Bronchial epithelial cell (primary cell): Measurements from ENCODE around the gene JPH2. TPM values are rescaled to one million over a fixed set of nuclear protein-coding genes. Genes with fewer than 3 reads are reported as not detected.
"Not testable (repeated sequence)": the region's sequence is repeated elsewhere in the genome, so short reads cannot be mapped to it uniquely, and the experiment has no call there.

Experiments
- DNase-seq: peaks from one replicate; pipeline ENCODE4 v3.0.0-alpha.2; 2010; ENCODE audit warnings: low read depth
- FAIRE-seq: peaks from 2 replicates; lab custom pipeline; 2011; peaks lifted over from hg19 to GRCh38; lab: Jason Lieb, UNC
- H3K27me3 ChIP-seq: 2 replicates; pipeline ENCODE4 v1.5.1; 2011; ENCODE audit warnings: low read length; ENCODE audit not compliant: control insufficient read depth, insufficient read depth
- H3K36me3 ChIP-seq: 2 replicates; pipeline ENCODE4 v1.5.1; 2011; ENCODE audit warnings: low read length; ENCODE audit not compliant: control insufficient read depth, insufficient read depth
- H3K4me3 ChIP-seq: 2 replicates; pipeline ENCODE4 v1.5.1; 2011; ENCODE audit warnings: mild to moderate bottlenecking, low read depth, low read length, control low read depth
- total RNA-seq: library from RNA; depleted of rRNA; stranded (reverse); fragments of >200 nt; gene quantifications from 2 replicates; pipeline ENCODE4 v1.2.1, GENCODE V29; 2014
- TF ChIP-seq, protein P1 (sequence below): IDR thresholded peaks from 2 replicates; pipeline ENCODE4 v1.5.1; 2011; ENCODE audit warnings: mild to moderate bottlenecking, moderate library complexity, low read length, control low read depth, inconsistent platforms; ENCODE audit not compliant: insufficient read depth, severe bottlenecking

JPH2 gene
- under 0.01 TPM in 2 replicates for total RNA-seq

DNA sequence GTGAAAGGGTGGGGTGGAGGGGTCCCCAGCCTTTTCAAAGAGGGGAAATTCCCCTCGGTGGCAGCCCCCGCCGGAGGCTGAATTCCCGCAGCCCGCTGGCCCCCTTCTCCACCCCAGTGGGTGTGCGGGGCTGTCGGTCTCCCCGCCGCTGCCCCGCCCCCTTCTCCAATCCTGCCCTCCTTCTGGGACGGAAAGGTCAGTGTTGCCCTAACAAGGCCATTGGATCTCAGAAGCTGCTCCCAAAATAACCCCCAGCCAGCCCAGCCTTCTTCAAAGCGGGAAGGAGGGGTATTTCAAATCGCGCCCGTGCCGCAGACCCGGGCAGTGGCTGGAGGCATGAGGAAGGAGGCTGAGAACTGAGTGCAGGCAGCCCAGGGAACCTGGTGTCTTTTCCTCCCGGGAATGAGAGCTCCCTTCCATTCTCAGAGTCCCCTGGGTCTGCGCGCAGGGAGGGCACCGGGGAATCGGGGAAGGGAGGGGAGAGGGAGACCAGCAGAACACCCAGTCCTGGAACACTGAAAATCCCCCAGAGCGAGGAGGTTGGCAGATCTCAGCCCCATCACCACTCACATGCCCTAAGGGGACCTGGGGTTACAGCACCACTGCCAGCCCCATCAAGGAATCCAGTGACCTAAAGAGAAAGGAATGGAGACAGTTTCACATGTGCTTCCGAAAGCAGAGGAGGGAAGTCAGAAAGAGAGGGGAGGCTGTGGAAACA, at the start of gene JPH2:
Gene JPH2, minus strand, starts transcription at position 135 of the 718 bp plus-strand sequence. CDS start 483 bp downstream, outside the sequence.
- FAIRE-seq (no peak), DNase-seq (peak; percentile 77)
- TF ChIP-seq, protein P1, sequence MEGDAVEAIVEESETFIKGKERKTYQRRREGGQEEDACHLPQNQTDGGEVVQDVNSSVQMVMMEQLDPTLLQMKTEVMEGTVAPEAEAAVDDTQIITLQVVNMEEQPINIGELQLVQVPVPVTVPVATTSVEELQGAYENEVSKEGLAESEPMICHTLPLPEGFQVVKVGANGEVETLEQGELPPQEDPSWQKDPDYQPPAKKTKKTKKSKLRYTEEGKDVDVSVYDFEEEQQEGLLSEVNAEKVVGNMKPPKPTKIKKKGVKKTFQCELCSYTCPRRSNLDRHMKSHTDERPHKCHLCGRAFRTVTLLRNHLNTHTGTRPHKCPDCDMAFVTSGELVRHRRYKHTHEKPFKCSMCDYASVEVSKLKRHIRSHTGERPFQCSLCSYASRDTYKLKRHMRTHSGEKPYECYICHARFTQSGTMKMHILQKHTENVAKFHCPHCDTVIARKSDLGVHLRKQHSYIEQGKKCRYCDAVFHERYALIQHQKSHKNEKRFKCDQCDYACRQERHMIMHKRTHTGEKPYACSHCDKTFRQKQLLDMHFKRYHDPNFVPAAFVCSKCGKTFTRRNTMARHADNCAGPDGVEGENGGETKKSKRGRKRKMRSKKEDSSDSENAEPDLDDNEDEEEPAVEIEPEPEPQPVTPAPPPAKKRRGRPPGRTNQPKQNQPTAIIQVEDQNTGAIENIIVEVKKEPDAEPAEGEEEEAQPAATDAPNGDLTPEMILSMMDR = no peak

DNA sequence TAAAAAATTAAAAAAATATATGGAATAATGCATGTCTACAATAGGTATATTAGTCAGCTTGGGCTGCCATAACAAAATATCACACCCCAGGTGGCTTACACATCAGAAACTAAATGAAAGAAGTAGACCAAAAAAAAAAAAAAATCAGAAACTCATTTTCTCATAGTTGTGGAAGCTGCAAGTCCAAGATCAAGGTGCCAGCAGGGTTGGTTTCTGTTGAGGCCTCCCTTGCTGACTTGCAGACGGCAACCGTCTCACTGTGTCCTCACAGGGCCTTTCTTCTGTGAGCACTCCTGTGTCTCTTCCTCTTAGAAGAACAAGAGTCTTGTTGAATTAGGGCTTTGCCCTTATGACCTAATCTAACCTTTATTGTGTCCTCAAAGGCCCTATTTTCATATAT, 48.7 kb upstream of the JPH2 start:
- TF ChIP-seq, protein P1 = no peak
- H3K36me3 ChIP-seq = no peaks in the 10 kb centered on the region
- H3K4me3 ChIP-seq = no peak overlapping the region
- DNase-seq (no peak), FAIRE-seq (no peak)
- no peaks in the 10 kb centered on the region for H3K27me3 ChIP-seq

More for the DNA sequence above, at the start of gene JPH2:
- H3K27me3 ChIP-seq = no peaks in the 10 kb centered on the region
- H3K36me3 ChIP-seq = no peaks in the 10 kb centered on the region
- H3K4me3 ChIP-seq = peak within 1 kb of the TSS; percentile 27

DNA sequence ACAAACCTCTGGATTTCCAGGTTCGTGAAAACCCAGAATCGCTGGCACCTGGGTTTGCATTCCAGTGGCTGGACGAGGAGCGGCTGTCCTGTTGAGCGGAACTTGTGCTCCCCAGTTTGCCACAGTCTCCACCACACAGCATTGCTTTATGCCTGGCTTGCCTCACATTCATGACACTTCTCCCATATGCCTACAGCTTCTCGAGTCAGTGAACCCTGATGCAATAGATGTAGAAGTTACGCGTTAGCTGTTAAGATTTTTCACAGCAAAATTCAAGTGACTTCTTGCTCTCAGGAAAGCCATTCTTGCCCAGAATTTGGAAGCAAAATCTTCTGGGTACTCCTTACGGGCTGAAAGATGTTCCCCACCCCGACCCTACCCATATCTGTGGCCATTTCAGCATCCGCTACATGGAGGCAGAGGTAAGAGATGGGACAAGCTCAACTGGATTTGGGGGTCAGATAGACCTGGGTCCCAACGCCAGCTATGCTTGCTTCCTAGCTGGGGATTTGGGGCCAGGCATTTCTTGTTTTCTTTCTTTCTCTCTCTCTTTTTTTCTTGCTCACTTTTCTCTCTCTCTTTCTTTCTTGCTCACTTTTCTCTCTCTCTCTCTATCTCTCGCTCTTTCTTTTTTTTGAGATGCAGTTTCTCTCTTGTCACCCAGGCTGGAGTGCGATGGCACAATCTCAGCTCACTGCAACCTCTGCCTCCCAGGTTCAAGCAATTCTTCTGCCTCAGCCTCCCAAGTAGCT, 47.8 kb upstream of the JPH2 start:
- Histone ChIP-seq H3K27me3 (no peaks in the 10 kb centered on the region), H3K4me3 (no peak overlapping the region), H3K36me3 (no peaks in the 10 kb centered on the region)
- FAIRE-seq = no peak
- no peak for DNase-seq
- TF ChIP-seq, protein P1 = no peak

DNA sequence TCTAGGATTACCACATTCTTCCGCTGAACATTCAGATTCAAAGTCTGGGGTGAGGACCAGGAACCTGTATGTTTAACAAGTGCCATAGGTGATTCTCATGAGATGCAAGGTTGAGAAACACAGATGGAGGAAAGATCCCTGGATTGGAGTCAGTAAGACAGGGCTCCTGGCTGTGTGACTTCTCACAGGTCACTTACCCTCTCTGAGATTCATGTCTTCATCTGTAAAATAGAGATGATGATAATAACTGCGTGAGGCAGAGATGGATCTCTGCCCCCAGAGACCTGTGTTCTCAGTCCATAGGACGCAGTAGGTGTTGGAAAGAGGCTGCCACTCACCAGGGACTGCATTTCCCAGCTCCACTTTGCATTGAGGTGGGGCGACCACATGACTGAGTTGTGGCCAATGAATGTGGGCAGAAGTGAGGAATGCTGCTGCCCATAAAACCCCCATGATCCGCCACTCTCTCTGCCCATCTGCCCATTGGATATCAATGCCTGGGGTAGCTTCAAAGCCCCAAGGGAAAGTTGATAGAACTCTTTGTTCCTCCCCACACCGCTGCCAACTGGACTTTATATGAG, 46.5 kb upstream of the JPH2 start:
- TF ChIP-seq, protein P1 = no peak
- H3K27me3 ChIP-seq = no peaks in the 10 kb centered on the region
- no peak for FAIRE-seq
- DNase-seq = no peak
- no peak overlapping the region for H3K4me3 ChIP-seq
- no peaks in the 10 kb centered on the region for H3K36me3 ChIP-seq

DNA sequence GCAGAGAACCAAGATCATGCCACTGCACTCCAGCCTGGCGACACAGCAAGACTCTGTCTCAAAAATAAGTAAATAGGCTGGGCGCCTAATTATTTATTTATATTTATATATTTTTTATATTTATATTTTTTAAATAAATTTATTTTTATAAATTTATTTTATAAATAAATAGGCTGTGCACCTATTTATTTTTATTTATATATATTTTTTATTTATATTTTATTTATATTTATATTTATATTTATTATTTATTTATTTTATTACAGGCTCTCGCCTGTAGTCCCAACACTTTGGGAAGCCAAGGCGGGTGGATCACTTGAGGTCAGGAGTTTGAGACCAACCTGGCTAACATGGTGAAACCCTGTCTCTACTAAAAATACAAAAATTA, 45.5 kb upstream of the JPH2 start:
- not testable (repeated sequence) for H3K36me3 ChIP-seq, FAIRE-seq, H3K27me3 ChIP-seq, DNase-seq, H3K4me3 ChIP-seq
